Stimulated activated CD4-positive, alpha-beta T cell treated with anti-CD3 and anti-CD28 coated beads, TNF-alpha, amount 100 ng/mL, for 4 hours (primary cell): Measurements from ENCODE around the gene GRID2IP.

Source experiments
- DNase-seq, 3 experiments: peaks; one replicate each; pipeline ENCODE4 v3.0.0-alpha.2; 2020; ENCODE audit warnings: low read depth in 3 of 3

Gene GRID2IP

DNA sequence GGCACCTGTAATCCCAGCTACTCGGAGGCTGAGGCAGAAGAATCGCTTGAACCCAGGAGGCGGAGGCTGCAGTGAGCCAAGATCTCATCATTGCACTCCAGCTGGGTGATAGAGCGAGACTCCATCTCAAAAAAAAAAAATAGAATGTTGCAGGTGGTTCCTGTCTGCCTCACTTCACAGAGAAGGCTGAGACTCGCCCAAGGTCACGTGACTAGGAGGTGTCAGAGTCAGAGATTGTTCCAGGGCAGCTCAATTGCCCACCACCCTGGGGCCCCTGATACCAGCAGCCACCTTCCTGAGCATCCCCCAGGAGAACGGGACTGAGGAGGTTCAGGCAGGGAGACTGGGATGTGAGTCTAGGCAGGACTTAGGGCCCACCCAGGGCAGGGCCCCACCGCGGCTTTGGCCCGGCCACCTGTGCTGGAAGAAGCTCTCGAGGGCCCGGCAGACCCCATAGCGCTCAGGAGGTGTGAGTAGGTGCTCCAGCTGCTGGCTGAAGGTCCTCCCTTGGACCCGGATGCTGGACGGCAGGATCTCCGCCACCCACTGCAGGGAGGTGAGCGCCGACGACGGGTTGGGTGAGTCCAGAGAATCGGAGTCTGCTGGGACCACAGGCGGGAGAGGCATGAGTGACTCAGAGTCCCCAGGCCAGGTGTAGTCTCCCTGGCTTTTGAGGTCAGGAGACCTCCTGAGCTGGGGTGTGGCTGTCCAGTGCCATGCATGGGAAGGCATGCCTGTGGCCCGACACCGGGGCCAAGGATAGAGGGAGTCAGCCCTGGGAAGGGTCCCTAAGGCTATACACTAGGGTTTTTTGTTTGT lies 30.9 kb downstream of the GRID2IP start:
- no peak for DNase-seq

DNA sequence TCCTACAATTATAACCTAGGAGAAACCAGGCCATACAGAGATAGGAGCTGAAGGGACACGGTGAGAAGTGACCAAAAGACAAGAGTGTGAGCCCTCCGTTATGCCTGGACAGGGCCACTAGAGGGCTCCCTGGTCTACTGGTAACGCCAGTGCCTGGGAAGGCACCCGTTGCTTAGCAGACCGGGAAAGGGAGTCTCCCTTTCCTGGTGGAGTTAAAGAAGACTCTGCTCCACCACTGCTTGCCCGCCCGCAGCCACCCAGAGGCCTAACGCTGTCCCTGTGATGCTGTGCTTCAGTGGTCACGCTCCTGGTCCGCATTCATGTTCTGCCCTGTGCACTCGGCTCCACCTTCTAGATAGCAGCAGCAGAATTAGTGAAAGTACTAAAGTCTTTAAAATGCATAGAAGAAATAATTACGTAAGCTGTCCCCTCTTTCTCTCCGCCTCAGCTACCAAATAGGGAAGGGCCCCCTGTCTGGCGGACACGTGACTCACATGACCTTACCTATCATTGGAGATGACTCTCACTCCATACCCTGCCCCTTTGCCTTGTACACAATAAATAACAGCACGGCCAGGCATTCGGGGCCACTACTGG lies 34.8 kb downstream of the GRID2IP start:
- peak; percentile 27 to 53 (median 38) for DNase-seq

DNA sequence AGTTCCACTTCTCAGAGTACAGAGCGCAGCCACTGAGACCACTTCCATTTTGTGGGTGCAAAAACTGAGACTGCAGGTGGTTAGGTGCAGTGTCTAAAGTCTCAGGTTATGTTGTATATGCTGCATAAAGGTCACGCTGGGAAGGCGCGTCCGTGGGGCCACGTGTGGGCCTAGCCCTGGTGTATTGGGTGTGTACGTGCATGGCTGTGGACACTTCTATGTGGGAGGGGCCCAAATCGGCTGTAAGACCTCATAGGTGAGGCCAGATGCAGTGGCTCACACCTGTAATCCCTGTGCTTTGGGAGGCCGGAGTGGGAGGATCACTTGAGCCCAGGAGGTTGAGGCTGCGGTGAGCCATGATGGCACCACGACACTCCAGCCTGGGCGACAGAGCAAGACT lies 37.7 kb downstream of the GRID2IP start:
- no peak for DNase-seq

DNA sequence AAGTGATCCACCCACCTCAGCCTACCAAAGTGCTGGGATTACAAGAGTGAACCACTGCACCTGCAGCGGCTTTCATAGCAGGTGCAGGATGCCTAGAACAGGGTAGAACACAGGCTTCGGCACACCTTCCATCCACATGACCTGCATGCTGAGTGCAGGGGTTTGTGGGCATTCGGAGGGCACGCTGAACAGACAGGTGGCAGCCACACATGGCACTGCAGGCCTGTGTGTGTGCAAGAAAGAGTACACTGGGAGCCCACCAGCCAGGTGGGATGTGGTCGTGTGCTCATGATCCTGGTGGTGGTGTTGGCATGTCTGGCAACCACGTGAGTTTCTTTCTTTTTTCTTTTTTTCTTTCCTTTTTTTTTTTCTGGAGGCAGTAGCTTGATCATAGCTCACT lies 38.4 kb downstream of the GRID2IP start:
- no peak for DNase-seq

- no peak for DNase-seq
These were observed 40.7 kb downstream of the GRID2IP start for GRCh38 chr7:6510476-6511133.

DNA sequence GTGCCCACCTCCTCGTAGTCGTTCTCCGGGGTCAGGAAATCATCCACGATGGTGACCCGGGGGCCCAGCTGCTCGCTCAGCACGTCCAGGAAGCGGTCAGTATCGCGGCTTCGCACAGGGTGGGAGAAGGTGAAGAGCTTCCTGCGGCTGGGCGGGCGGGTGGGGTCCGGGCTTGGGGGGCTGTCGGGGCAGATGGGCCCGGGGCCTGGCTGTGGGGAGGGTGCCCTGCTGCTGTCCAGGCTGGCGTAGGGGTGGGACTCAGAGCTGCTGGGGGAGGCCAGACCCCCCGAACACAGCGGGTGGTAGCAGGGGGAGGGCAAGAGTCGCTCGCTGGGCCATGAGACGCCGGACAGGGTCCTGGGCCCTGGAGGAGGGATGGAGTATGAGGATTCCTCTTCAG lies 42.3 kb downstream of the GRID2IP start:
- no peak for DNase-seq

GRCh38 chr7:6508539-6508938 lies 42.7 kb downstream of the GRID2IP start:
- DNase-seq, result no peak

- no peak for DNase-seq
These were observed 43.4 kb downstream of the GRID2IP start for GRCh38 chr7:6507906-6508305.

DNA sequence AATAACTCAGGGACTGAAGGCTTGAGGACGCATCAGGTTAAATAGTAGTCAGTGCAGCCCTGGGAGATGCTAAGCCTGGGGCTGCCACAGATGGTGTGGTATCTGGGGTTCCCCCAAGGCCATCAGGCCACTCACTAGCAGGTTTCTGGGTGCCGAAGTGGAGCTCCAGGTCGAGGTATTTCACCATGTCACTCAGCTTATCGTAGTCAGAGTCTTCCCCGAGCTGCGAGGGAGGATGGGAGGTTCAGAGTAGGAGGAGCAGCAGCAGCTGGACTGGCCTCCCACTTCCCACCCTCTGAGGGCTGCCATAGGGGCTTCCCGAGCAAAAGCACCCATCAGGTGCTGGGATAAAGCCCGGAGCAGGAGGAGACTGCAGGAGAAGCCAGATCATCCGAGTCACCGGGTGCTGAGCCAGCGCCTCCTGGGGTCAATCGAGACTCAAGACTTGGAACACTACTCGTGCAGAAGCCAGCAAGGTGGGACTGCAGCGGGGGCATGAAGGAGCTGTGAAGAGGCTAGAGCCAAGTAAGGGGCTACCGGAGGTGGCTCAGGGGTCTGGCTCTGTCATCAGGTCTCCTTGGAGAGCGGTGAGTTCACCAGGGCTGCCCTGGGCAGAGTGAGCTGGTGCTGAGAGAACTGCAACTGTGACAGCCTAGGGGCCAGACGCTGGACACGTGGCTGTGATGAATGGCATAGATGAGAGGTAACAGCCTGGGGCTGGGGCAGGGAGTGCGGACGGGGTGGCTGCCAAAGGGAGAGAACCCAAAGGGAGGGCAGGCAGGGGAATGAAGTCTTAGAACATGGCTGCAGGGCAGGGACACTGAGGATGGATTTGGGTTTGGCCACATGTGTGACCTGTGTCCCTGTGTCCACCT lies 45.3 kb downstream of the GRID2IP start:
- DNase-seq, result no peak

DNA sequence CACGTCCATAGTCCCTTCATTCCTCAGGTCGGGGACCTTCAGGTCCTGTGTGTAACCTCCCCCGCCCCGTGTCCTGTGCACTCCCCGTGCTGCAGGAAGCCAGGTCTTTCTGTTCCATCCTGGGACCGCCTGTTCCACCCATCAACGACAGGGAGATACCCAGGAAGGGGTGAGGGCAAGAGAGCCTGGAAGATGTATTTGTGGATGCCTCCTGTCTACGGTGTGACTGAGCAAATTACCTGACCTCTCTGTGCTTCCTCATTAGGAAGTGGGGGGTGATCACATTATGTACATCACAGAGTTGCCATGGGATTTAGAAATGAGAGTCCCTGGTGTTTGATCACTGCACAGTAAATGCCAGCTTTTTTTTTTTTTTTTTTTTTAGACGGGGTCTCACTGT lies 46.3 kb downstream of the GRID2IP start:
- DNase-seq, result no peak

- no peak for DNase-seq
These were observed 48.4 kb downstream of the GRID2IP start for GRCh38 chr7:6502886-6503285.

DNA sequence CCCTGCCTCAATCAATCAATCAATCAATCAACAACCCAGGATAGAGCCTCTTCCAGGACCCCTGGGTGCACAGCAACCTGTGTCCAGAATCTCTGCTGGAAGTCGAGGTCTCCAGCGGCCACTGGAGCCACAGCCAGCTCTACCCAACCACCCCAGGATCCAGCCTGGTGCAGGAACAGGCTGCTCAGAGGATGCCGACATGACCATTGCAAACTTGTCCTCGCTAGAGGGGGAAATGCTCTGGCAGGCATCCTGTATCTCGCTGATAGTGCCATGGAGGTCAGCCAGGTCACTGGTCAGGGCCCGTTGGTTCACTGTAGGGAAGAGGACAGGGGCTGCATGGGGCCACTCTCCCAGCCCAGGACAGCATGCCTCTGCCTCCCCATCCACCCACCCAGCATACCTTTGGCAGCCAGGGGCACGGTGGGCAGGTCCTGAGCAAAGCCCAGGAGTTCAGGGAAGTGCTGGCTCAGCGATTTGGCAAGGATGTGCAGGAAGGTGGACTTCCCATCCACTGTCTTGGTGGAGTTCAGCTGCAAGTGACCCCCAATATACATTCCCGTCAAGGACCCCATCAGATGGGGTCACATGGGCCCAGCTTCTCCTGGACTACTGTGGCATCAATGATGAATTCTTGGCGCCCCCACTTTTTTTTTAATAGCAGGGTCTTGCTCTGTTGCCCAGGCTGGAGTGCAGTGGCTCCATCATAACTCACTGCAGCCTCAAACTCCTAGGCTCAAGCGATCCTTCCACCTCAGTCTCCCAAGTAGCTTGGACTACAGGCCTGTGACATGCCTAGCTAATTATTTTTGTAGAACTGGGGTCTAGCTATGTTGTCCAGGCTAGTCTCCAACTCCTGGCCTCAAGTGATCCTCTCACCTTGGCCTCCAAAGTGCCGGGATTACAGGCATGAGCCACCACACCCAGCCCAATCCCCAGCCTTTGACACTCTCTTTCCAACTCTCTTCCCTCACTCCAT lies 49.4 kb downstream of the GRID2IP start:
- DNase-seq, result no peak

GRCh38 chr7:6500691-6501090 lies 50.6 kb downstream of the GRID2IP start:
- no peak for DNase-seq

- no peak for DNase-seq
These were observed 53.3 kb downstream of the GRID2IP start for GRCh38 chr7:6497994-6498393.

DNA sequence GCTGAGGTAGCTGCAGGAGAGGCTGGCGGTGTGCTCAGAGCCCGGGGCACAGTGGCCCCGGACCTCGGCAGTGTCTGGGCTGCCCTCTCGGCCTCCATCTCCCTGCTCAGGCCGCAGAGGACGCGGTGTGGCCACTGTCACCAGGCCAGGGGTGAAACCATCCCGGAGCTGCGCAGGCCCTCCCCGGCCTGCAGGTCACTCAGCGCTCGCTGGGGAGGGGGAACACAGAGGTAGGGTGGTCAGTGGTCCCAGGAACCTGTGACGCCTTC lies 53.7 kb downstream of the GRID2IP start:
- DNase-seq, result no peak

DNA sequence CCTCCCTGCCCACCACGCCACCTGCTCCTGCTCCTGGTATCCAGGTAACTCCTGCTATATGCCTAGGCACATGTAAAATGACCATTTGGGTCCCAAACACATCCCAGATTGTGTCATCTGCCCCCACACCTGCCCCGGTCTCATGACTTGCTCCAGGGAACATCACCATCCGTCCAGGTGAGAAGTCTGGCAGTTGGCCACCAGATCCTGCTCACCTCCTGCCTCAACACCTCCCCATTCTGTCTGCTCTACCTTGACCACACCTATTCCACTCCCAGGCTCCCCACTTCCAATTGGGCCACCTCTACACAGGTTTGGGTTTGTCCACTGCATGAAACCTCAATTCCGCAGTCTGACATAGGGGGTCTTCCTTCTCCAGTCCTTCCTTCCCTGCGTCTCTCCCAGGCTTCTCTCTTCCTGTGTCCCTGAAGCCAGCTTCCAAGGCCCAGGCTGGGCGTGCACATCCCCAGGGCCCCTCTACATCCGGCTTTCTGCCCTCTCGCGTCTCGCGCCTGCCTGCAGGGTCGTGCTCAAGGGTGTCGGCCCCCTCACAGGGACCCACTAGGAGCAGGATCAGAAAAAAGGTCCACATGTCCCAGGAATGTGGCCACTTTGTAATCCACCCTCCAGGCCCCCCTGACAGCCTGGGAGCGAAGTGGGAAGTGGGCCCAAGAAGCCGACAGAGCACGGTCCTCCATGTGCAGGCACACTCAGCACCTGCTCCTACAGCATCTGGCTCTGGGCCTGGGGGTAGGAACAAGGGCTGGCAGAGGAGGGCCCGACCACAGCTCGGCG lies 54.2 kb downstream of the GRID2IP start:
- DNase-seq, result no peak

DNA sequence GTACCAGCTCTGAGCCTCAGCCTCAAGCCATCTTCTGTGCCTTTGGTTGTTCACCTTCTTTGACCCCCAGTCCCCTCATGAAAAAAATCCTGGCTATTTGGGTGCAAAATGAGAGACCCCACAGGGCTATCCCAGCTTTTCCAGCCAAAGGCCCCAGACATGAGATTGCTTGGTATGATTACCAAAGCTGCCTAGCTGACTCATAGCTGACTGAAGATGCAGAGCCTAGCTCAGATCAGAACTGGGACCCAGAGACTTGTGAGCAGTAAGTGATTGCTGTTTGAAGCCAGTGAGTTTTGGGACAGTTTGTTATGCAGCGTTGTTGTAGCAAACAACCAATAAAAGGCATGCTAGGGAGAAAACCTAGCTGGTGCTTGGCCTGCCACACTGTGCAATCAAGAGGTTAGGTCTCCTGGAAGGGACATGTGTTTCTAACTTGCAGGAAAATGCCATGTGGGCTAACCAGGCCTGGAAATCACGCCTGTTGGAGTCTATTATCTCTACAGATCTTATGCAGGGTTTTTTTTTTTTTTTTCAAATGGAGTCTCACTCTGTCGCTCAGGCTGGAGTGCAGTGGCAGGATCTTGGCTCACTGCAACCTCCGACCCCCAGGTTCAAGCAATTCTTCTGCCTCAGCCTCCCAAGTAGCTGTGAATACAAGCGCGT lies 55.5 kb downstream of the GRID2IP start:
- no peak for DNase-seq

DNA sequence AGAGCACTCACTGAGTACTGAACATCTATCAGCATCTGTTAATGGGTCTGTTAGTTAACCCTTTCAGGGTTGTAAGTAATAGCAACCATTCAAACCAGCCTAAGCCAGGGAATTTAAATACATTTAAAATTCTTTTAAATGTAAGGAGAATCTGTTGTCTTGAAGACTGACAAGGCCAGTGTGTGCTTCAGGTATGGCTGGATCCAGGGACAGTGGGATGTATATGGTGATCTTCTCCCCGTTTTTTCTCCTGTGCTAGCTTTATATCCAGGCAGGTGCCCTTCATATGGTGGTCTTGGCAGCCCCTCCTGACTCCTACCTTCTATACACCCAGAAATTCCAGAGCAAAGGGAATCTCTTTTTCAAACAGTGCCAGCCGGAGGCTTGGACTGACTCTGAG lies 56.9 kb downstream of the GRID2IP start:
- DNase-seq, result no peak

GRCh38 chr7:6491194-6491593 lies 60.1 kb downstream of the GRID2IP start:
- no peak for DNase-seq

DNA sequence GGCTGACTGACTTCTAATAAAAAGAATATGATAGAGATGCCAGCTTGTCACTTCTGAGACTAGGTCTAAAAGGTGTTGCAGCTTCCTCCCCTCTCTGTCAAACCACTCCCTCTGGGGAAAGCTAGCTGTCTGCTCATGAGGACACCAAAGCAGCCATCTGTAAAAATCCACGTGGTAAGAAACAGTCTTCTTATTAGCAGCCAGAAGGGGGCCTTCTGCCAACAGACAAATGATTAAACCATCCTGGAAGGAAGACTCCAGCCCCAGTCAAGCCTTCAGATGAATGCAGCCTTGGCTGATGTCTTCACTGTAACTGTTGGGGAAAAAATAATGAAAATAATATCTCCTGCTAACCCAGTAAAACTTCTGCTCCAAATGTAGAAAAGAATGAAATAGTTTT lies 61.6 kb downstream of the GRID2IP start:
- DNase-seq, result no peak
